ENCODE measurements around the gene DDOST.
"Not testable (repeated sequence)": the region's sequence is repeated elsewhere in the genome, so short reads cannot be mapped to it uniquely, and the experiment has no call there.

DDOST gene

GRCh38 chr1:20625176-20626097 lies 35.7 kb downstream of the DDOST start:
- DNase-seq (ENCODE audit: low read depth), result no peak

- DNase-seq (ENCODE audit: low read depth), result no peak
Observed at GRCh38 chr1:20624709-20625108, 36.5 kb downstream of the DDOST start.

GRCh38 chr1:20621012-20621411 lies 40.2 kb downstream of the DDOST start:
- DNase-seq (ENCODE audit: low read depth), result no peak

GRCh38 chr1:20619999-20620398 lies 41.2 kb downstream of the DDOST start:
- DNase-seq (ENCODE audit: low read depth), result no peak

GRCh38 chr1:20618550-20618949 lies 42.6 kb downstream of the DDOST start:
- DNase-seq (ENCODE audit: low read depth), result no peak

GRCh38 chr1:20616847-20617487 lies 44.2 kb downstream of the DDOST start:
- DNase-seq (ENCODE audit: low read depth), result no peak

- no peak for DNase-seq (ENCODE audit: low read depth)
Observed at GRCh38 chr1:20615946-20616846, 45.0 kb downstream of the DDOST start.

- DNase-seq (ENCODE audit: low read depth), result no peak
Observed at GRCh38 chr1:20614131-20614579, 47.0 kb downstream of the DDOST start.

- no peak for DNase-seq (ENCODE audit: low read depth)
Observed at GRCh38 chr1:20612221-20612746, 48.9 kb downstream of the DDOST start.

- DNase-seq (ENCODE audit: low read depth), result no peak
Observed at GRCh38 chr1:20611652-20612051, 49.5 kb downstream of the DDOST start.

- no peak for DNase-seq (ENCODE audit: low read depth)
Observed at GRCh38 chr1:20610970-20611369, 50.2 kb downstream of the DDOST start.

GRCh38 chr1:20609541-20609940 lies 51.6 kb downstream of the DDOST start:
- DNase-seq (ENCODE audit: low read depth), result no peak

GRCh38 chr1:20606801-20607570 lies 54.2 kb downstream of the DDOST start:
- not testable (repeated sequence) for DNase-seq (ENCODE audit: low read depth)

GRCh38 chr1:20604678-20605077 lies 56.5 kb downstream of the DDOST start:
- DNase-seq (ENCODE audit: low read depth), result no peak

- no peak for DNase-seq (ENCODE audit: low read depth)
Observed at GRCh38 chr1:20603504-20604464, 57.4 kb downstream of the DDOST start.

GRCh38 chr1:20602851-20603450 lies 58.2 kb downstream of the DDOST start:
- no peak for DNase-seq (ENCODE audit: low read depth)
